Measurements from ENCODE around the gene GPR132. TPM values are rescaled to one million over a fixed set of nuclear protein-coding genes. Genes with fewer than 3 reads are reported as not detected.
"Not testable (repeated sequence)": the region's sequence is repeated elsewhere in the genome, so short reads cannot be mapped to it uniquely, and the experiment has no call there.

Gene GPR132
- total RNA-seq, 1 donor from 2014 or later: 7.2 TPM

DNA sequence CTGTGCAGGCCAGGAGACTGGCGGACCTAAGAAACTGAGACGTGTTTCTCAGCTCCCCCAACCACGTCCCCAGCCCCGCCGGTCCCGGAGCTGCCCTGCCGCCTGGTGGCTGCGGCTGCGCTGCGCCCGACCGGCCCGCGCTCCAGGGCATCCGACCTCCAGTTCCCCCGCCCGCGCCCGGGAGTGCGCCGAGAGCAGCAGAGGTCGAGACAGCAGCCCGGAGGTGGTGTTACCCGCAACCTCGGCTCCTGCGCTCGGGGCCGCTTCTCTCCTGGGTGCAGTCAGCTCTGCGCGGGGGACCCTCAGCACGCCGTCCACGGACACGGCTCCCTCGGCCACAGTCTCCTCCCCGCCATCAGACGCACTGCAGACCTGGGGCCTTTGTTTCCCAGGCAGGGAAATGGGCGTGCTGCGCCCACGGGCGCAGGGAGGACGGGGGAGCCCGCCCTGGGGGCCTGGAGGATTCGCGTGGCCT is 21.6 kb upstream of the GPR132 start:
- H3K36me3 ChIP-seq: no peaks in the 10 kb centered on the region
- DNase-seq (peak; percentile 92), ATAC-seq (peak; percentile 71 to 77)
- no peaks in the 10 kb centered on the region for H3K9me3 ChIP-seq
- TF ChIP-seq, protein P1, sequence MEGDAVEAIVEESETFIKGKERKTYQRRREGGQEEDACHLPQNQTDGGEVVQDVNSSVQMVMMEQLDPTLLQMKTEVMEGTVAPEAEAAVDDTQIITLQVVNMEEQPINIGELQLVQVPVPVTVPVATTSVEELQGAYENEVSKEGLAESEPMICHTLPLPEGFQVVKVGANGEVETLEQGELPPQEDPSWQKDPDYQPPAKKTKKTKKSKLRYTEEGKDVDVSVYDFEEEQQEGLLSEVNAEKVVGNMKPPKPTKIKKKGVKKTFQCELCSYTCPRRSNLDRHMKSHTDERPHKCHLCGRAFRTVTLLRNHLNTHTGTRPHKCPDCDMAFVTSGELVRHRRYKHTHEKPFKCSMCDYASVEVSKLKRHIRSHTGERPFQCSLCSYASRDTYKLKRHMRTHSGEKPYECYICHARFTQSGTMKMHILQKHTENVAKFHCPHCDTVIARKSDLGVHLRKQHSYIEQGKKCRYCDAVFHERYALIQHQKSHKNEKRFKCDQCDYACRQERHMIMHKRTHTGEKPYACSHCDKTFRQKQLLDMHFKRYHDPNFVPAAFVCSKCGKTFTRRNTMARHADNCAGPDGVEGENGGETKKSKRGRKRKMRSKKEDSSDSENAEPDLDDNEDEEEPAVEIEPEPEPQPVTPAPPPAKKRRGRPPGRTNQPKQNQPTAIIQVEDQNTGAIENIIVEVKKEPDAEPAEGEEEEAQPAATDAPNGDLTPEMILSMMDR (IDR thresholded peaks at IDR 0.05): peak; percentile 93
- H3K4me1 ChIP-seq: peaks cover 44% of the 10 kb centered on the region
- intact Hi-C loops (cut with DNase I): no loop called here
- H3K4me3 ChIP-seq: peak overlapping the region; percentile 61
- peaks cover 15% of the 10 kb centered on the region for H3K27me3 ChIP-seq (ENCODE audit: low read depth)
- H3K27ac ChIP-seq: peak overlapping the region; percentile 68

DNA sequence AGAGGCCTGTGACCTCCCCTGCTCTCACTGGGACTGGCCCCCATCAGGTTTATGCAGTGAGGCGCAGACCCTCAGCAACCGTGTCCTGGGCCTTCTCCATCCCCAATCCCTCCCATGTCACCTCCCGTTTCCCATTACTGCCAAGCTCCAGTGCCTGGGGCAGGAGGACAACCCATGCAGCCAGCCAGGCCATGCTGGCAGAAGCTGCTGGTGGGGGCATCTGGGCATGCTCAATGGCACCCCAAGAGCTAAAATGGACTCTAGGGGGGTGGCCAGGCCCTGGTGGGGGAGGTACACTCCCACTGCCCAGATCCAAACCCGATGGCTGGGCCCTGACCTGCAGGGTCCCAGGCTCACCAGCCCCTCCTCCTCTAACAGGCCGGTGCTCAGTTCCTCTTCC is 20.5 kb upstream of the GPR132 start:
- no peaks in the 10 kb centered on the region for H3K9me3 ChIP-seq
- intact Hi-C loops (cut with DNase I): no loop called here
- no peak for DNase-seq

DNA sequence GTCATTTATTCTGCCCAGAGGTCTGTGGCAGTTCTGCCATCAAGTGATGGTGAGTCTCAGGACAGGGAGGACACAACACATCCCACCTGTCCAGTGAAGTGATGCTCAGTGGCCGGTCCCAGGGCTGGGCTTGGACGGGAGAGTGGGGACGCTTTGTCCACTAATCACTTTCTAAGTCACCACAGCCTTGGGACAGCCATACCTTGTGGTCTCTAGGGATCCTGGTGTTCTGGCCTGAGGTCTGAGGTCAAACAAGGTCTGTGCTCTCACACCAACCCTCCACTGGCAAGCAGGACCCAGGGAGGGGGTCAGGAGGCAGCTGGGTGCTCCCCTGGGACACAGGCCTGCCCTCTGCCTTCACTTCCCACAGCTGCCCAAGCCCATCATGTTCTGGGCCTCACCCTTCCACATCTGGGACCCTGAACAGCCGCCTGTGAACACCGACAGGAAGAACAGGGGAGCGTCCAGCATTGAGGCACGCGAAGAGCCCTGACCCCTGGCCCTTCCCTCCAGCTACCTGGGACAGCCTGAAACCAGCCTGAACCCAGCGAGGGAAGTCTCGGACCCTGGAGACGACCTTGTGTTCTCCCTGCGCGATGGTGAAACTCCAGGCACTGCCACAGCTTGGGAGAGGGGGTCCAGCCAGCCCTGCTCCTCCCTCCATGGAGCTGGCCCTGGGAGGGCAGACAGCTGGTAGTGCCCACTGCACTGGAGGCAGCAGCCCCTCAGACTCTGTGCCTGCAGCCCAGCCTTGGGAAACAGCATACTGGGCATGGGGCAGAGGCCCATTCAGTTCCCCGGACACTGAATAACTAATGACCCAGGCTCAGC is 19.7 kb upstream of the GPR132 start:
- TF ChIP-seq, protein P1 (IDR thresholded peaks at IDR 0.05): no peak
- no peaks in the 10 kb centered on the region for H3K36me3 ChIP-seq
- H3K27me3 ChIP-seq (ENCODE audit: low read depth): peaks cover 15% of the 10 kb centered on the region
- no peak overlapping the region for H3K27ac ChIP-seq
- H3K4me3 ChIP-seq: no peak overlapping the region
- intact Hi-C loops (cut with DNase I): no loop called here
- ATAC-seq (no peak), DNase-seq (no peak)
- H3K4me1 ChIP-seq: peaks cover 25% of the 10 kb centered on the region
- no peaks in the 10 kb centered on the region for H3K9me3 ChIP-seq

More for the DNA sequence above, 20.5 kb upstream of the GPR132 start:
- H3K4me1 ChIP-seq: peaks cover 33% of the 10 kb centered on the region
- H3K4me3 ChIP-seq: no peak overlapping the region
- no peaks in the 10 kb centered on the region for H3K36me3 ChIP-seq
- TF ChIP-seq, protein P1 (IDR thresholded peaks at IDR 0.05): no peak
- ATAC-seq: no peak
- H3K27me3 ChIP-seq (ENCODE audit: low read depth): peaks cover 15% of the 10 kb centered on the region
- H3K27ac ChIP-seq: no peak overlapping the region

DNA sequence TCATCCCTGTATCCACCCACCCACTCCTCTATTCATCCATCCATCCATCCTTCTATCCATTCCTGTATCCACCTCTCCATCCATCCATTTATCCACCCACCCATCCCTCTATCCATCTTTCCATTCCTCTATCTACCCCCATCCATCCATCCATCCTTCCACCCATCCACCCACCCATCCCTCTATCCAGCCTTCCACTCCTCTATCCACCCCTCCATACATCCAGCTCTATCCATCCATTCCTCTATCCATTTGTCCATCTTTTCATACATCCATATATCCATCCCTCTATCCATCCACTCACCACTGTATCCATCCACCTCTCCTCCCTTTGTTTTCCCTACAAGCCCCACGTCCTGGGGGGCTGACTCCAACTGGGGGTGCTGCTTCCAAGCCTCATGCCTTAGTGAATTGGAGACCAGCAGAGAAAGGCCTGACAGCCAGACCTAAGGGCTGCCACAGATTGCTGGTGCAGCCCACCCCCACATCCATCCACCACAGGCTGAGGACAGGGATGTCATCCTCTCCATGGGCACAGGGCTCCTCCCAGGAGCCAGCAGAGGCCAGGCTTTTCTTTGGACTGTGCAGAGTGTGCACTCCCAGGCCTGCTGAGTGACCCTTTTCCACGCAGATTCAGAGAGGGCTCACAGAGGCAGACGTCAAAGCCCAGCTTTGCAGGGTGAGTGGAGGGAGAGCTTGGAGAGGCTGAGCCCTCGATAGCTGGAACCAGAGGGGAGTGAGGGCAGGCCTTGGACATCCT is 18.9 kb upstream of the GPR132 start:
- no peak overlapping the region for H3K27ac ChIP-seq
- ATAC-seq: no peak
- H3K27me3 ChIP-seq (ENCODE audit: low read depth): peaks cover 15% of the 10 kb centered on the region
- no peaks in the 10 kb centered on the region for H3K36me3 ChIP-seq
- intact Hi-C loops (cut with DNase I): no loop called here
- TF ChIP-seq, protein P1 (IDR thresholded peaks at IDR 0.05): no peak
- peaks cover 23% of the 10 kb centered on the region for H3K4me1 ChIP-seq
- no peak for DNase-seq
- no peak overlapping the region for H3K4me3 ChIP-seq
- H3K9me3 ChIP-seq: no peaks in the 10 kb centered on the region

DNA sequence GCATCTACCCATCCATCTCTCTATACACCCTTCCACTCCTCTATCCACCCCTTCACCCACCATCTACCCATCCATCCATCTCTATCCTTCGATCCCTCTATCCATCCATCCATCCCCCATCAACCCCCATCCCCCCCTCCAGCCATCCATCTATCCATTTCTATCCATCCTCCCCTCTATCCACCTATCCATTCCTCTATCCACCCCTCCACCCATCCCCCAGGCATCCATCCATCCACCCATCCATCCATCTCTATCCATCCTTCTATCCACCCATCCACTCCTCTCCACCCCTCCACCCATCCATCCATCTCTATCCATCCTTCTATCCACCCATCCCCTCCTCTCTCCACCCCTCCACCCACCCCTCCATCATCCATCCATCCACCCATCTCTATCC is 17.5 kb upstream of the GPR132 start:
- Histone ChIP-seq H3K27me3 (ENCODE audit: low read depth) (peaks cover 8% of the 10 kb centered on the region), H3K4me1 (peaks cover 11% of the 10 kb centered on the region), H3K27ac (no peak overlapping the region), H3K9me3 (no peaks in the 10 kb centered on the region), H3K36me3 (no peaks in the 10 kb centered on the region), H3K4me3 (no peak overlapping the region)
- intact Hi-C loops (cut with DNase I): no loop called here
- TF ChIP-seq, protein P1 (IDR thresholded peaks at IDR 0.05): no peak
- ATAC-seq (no peak), DNase-seq (no peak)

DNA sequence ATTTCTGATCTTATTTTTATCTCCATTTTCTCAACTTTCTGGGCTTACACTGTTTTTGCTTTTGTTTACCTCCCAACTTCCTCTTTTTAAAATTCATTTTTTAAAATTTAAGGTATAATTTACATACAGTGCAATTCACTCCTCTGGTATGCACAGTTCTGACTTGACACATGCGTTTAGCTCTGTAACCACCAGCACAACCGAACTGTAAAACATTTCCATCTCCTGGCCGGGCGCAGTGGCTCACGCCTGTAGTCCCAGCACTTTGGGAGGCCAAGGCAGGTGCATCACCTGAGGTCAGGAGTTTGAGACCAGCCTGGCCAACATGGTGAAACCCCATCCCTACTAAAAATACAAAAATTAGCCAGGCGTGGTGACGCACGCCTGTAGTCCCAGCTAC is 16.2 kb upstream of the GPR132 start:
- H3K4me3 ChIP-seq; DNase-seq; ATAC-seq; H3K9me3 ChIP-seq; intact Hi-C loops (cut with DNase I); H3K36me3 ChIP-seq; H3K27ac ChIP-seq; H3K27me3 ChIP-seq (ENCODE audit: low read depth): not testable (repeated sequence)
- peaks cover 12% of the 10 kb centered on the region for H3K4me1 ChIP-seq

All from lower lobe of right lung (tissue), 2 donors.